Neuron (in vitro differentiated cells): ENCODE measurements around the gene RCN2.

Experiments
- H2AFZ ChIP-seq: one replicate; pipeline ENCODE4 v1.6.1; 2013; ENCODE audit warnings: low read depth, mild to moderate bottlenecking, inconsistent platforms, low read length, moderate library complexity
- H3K27me3 ChIP-seq: one replicate; pipeline ENCODE4 v1.6.1; 2013; ENCODE audit warnings: low read length; ENCODE audit not compliant: insufficient read depth
- H3K36me3 ChIP-seq: one replicate; pipeline ENCODE4 v1.6.1; 2013; ENCODE audit warnings: low read length; ENCODE audit not compliant: insufficient read depth
- H3K4me1 ChIP-seq: one replicate; pipeline ENCODE4 v1.6.1; 2013; ENCODE audit warnings: low read length; ENCODE audit not compliant: insufficient read depth
- H3K4me3 ChIP-seq: 2 replicates; pipeline ENCODE4 v1.5.1; 2013; ENCODE audit warnings: mild to moderate bottlenecking, low read length, moderate library complexity
- H3K9me3 ChIP-seq: one replicate; pipeline ENCODE4 v1.6.1; 2013; ENCODE audit warnings: low read length

RCN2 gene

GRCh38 chr15:76982756-76983155 lies 51.2 kb downstream of the RCN2 start:
- H3K4me1 ChIP-seq = no peaks in the 10 kb centered on the region
- H3K27me3 ChIP-seq = no peaks in the 10 kb centered on the region
- no peak overlapping the region for H2AFZ ChIP-seq
- H3K9me3 ChIP-seq = no peaks in the 10 kb centered on the region
- H3K36me3 ChIP-seq = no peaks in the 10 kb centered on the region
- no peak overlapping the region for H3K4me3 ChIP-seq

- Histone ChIP-seq H3K4me3 (no peak overlapping the region), H3K9me3 (no peaks in the 10 kb centered on the region), H3K27me3 (no peaks in the 10 kb centered on the region), H3K36me3 (no peaks in the 10 kb centered on the region), H3K4me1 (no peaks in the 10 kb centered on the region), H2AFZ (no peak overlapping the region)
Observed at GRCh38 chr15:76983590-76984375, 52.2 kb downstream of the RCN2 start.

GRCh38 chr15:76986743-76987142 lies 55.2 kb downstream of the RCN2 start:
- Histone ChIP-seq H3K9me3 (no peaks in the 10 kb centered on the region), H3K4me1 (no peaks in the 10 kb centered on the region), H3K36me3 (no peaks in the 10 kb centered on the region), H2AFZ (no peak overlapping the region), H3K27me3 (no peaks in the 10 kb centered on the region), H3K4me3 (no peak overlapping the region)

- H3K36me3 ChIP-seq = no peaks in the 10 kb centered on the region
- no peaks in the 10 kb centered on the region for H3K4me1 ChIP-seq
- H2AFZ ChIP-seq = no peak overlapping the region
- no peak overlapping the region for H3K4me3 ChIP-seq
- H3K27me3 ChIP-seq = no peaks in the 10 kb centered on the region
- no peaks in the 10 kb centered on the region for H3K9me3 ChIP-seq
Observed at GRCh38 chr15:76987276-76987675, 55.7 kb downstream of the RCN2 start.

GRCh38 chr15:76987896-76988860 lies 56.6 kb downstream of the RCN2 start:
- Histone ChIP-seq H3K4me1 (no peaks in the 10 kb centered on the region), H3K4me3 (no peak overlapping the region), H3K9me3 (no peaks in the 10 kb centered on the region), H3K27me3 (no peaks in the 10 kb centered on the region), H3K36me3 (no peaks in the 10 kb centered on the region), H2AFZ (no peak overlapping the region)

- Histone ChIP-seq H3K36me3 (no peaks in the 10 kb centered on the region), H2AFZ (no peak overlapping the region), H3K9me3 (no peaks in the 10 kb centered on the region), H3K4me3 (no peak overlapping the region), H3K27me3 (peaks cover 7% of the 10 kb centered on the region), H3K4me1 (no peaks in the 10 kb centered on the region)
Observed at GRCh38 chr15:76988867-76989780, 57.6 kb downstream of the RCN2 start.

- H3K4me3 ChIP-seq = no peak overlapping the region
- H3K36me3 ChIP-seq = no peaks in the 10 kb centered on the region
- no peak overlapping the region for H2AFZ ChIP-seq
- H3K4me1 ChIP-seq = no peaks in the 10 kb centered on the region
- no peaks in the 10 kb centered on the region for H3K9me3 ChIP-seq
- peaks cover 7% of the 10 kb centered on the region for H3K27me3 ChIP-seq
Observed at GRCh38 chr15:76991048-76991447, 59.5 kb downstream of the RCN2 start.

- H3K4me1 ChIP-seq = no peaks in the 10 kb centered on the region
- H2AFZ ChIP-seq = no peak overlapping the region
- no peaks in the 10 kb centered on the region for H3K36me3 ChIP-seq
- H3K27me3 ChIP-seq = peaks cover 7% of the 10 kb centered on the region
- H3K9me3 ChIP-seq = no peaks in the 10 kb centered on the region
- H3K4me3 ChIP-seq = no peak overlapping the region
Observed at GRCh38 chr15:76991741-76992645, 60.4 kb downstream of the RCN2 start.

GRCh38 chr15:76993114-76993725 lies 61.7 kb downstream of the RCN2 start:
- Histone ChIP-seq H3K27me3 (peaks cover 13% of the 10 kb centered on the region), H3K4me1 (no peaks in the 10 kb centered on the region), H3K9me3 (no peaks in the 10 kb centered on the region), H2AFZ (no peak overlapping the region), H3K4me3 (no peak overlapping the region), H3K36me3 (no peaks in the 10 kb centered on the region)

GRCh38 chr15:76994001-76994400 lies 62.5 kb downstream of the RCN2 start:
- H3K4me1 ChIP-seq = no peaks in the 10 kb centered on the region
- no peaks in the 10 kb centered on the region for H3K36me3 ChIP-seq
- H3K27me3 ChIP-seq = peaks cover 13% of the 10 kb centered on the region
- no peak overlapping the region for H2AFZ ChIP-seq
- no peaks in the 10 kb centered on the region for H3K9me3 ChIP-seq
- H3K4me3 ChIP-seq = no peak overlapping the region

GRCh38 chr15:76994496-76994895 lies 62.9 kb downstream of the RCN2 start:
- Histone ChIP-seq H3K9me3 (no peaks in the 10 kb centered on the region), H3K27me3 (peaks cover 13% of the 10 kb centered on the region), H3K36me3 (no peaks in the 10 kb centered on the region), H3K4me1 (no peaks in the 10 kb centered on the region), H3K4me3 (no peak overlapping the region), H2AFZ (no peak overlapping the region)
